Fibroblast of skin of left biceps (primary cell): Measurements from ENCODE around the gene YWHAE.
"Not testable (repeated sequence)": the region's sequence is repeated elsewhere in the genome, so short reads cannot be mapped to it uniquely, and the experiment has no call there.

Experiments
- DNase-seq, 2 experiments: peaks; one replicate each; pipeline ENCODE4 v3.0.0-alpha.2; 2013; ENCODE audit warnings: low read depth in 2 of 2

YWHAE gene

GRCh38 chr17:1412185-1413110 lies 12.4 kb upstream of the YWHAE start:
- DNase-seq, result no peak

- DNase-seq, result no peak
Measured at GRCh38 chr17:1402262-1402586, 2.2 kb upstream of the YWHAE start.

GRCh38 chr17:1398931-1399678 lies 917 bp downstream of the YWHAE start:
- DNase-seq, result no peak

- DNase-seq, result no peak
Measured at GRCh38 chr17:1398028-1398427, 2.0 kb downstream of the YWHAE start.

- DNase-seq, result not testable (repeated sequence)
Measured at GRCh38 chr17:1395876-1396665, 4.0 kb downstream of the YWHAE start.

- DNase-seq, result no peak
Measured at GRCh38 chr17:1391577-1391976, 8.4 kb downstream of the YWHAE start.

- DNase-seq, result no peak
Measured at GRCh38 chr17:1390432-1391367, 9.3 kb downstream of the YWHAE start.

- DNase-seq, result not testable (repeated sequence)
Measured at GRCh38 chr17:1387490-1388227, 12.4 kb downstream of the YWHAE start.

GRCh38 chr17:1386675-1387190 lies 13.3 kb downstream of the YWHAE start:
- not testable (repeated sequence) for DNase-seq

GRCh38 chr17:1386265-1386664 lies 13.8 kb downstream of the YWHAE start:
- no peak for DNase-seq

- DNase-seq, result no peak
Measured at GRCh38 chr17:1385861-1386260, 14.2 kb downstream of the YWHAE start.

- DNase-seq, result no peak
Measured at GRCh38 chr17:1384905-1385435, 15.1 kb downstream of the YWHAE start.

- DNase-seq, result no peak
Measured at GRCh38 chr17:1379930-1380313, 20.1 kb downstream of the YWHAE start.

GRCh38 chr17:1379208-1379929 lies 20.7 kb downstream of the YWHAE start:
- DNase-seq, result no peak

- DNase-seq, result not testable (repeated sequence)
Measured at GRCh38 chr17:1378476-1378860, 21.6 kb downstream of the YWHAE start.

GRCh38 chr17:1377334-1377733 lies 22.7 kb downstream of the YWHAE start:
- no peak for DNase-seq

- DNase-seq, result no peak
Measured at GRCh38 chr17:1376061-1376460, 24.0 kb downstream of the YWHAE start.

- no peak for DNase-seq
Measured at GRCh38 chr17:1375615-1376014, 24.4 kb downstream of the YWHAE start.
